Pancreas (tissue), 10 donors: ENCODE measurements around the gene LSAMP. TPM values are rescaled to one million over a fixed set of nuclear protein-coding genes. Genes with fewer than 3 reads are reported as not detected.

Source experiments
- ATAC-seq, 4 donors: fragments of 200-7000 bp; cut with Tn5 transposase; one replicate each; pipeline versions ENCODE4 v1.8.0 to v1.9.1; 2020; ENCODE audit warnings: mild to moderate bottlenecking in 4 of 4, moderate library complexity in 4 of 4
- DNase-seq, 6 donors: peaks; one replicate each; pipeline ENCODE4 v3.0.0-alpha.2; 2020
- FAIRE-seq: peaks from 2 replicates; lab custom pipeline; 2012; peaks lifted over from hg19 to GRCh38; lab: Jason Lieb, UNC
- H3K27ac ChIP-seq, 4 donors: fragments of 200-600 bp; sonication (generic); 1 replicate in 3 of 4; 2 replicates in 1 of 4; pipeline versions ENCODE4 v1.5.0 to v1.8.0; 2020
- H3K27me3 ChIP-seq, 4 donors: fragments of 200-600 bp; one replicate each; pipeline ENCODE4 v1.8.0; 2021
- H3K36me3 ChIP-seq, 3 donors: fragments of 200-600 bp; sonication (generic) in 1 of 3; one replicate each; pipeline versions ENCODE4 v1.5.0 to v1.8.0; 2020 to 2021
- H3K4me1 ChIP-seq, 3 donors: fragments of 200-600 bp; one replicate each; pipeline ENCODE4 v1.8.0; 2021
- H3K4me3 ChIP-seq, 4 donors: fragments of 200-600 bp; sonication (generic) in 2 of 4; one replicate each; pipeline versions ENCODE4 v1.5.0 to v1.8.0; 2020 to 2021
- H3K9me3 ChIP-seq, 4 donors: fragments of 200-600 bp; one replicate each; pipeline ENCODE4 v1.8.0; 2021
- CTCF ChIP-seq, 4 donors: fragments of 200-600 bp; sonication (generic) in 3 of 4; IDR thresholded peaks; one replicate each; pipeline versions ENCODE4 v1.5.0 to v1.8.0; 2021; ENCODE audit warnings: antibody characterized with exemption in 4 of 4
- WGBS, 2 donors: extraction: QIAGEN DNeasy Blood & Tissue Kit; methylation state at CpG; one replicate each; pipeline ENCODE4 v1.1.7; 2013; 5-methylcytosine and 5-hydroxymethylcytosine counted together
- intact Hi-C, 3 donors: fragments of 100-400 bp; cut with DNase I; formaldehyde crosslinking; loops; one replicate each; pipeline versions ENCODE4 v1.11.1 to v1.14.2; 2022
- polyA plus RNA-seq, 2 donors: library from polyadenylated mRNA; stranded (reverse); fragments of 200-250 nt; gene quantifications; one replicate each; pipeline ENCODE4 v1.2.3, GENCODE V29; 2013
- total RNA-seq, 6 donors: library from RNA; stranded (reverse); fragmentation: NEBNext Ultra II Directional in 4 of 6; extraction: Animal tissue kit (Norgen Biotek cat#: 25700) in 4 of 6; gene quantifications; one replicate each; pipeline versions ENCODE4 v1.2.1 to v1.2.4, GENCODE V29; 2021 to 2023
- donor health status: healthy with polysubstance abuse.
- donor health status: DM: no; HTN: no; CAD: no; lungs with moderate emphysema.
- donor health status: DM: no; HTN: no; CAD: no.
- donor health status: control.
- donor health status: control.
- donor health status: Bipolar disorder and iron deficiency.
- donor health status: DM: yes; HTN: yes; CAD: no.
- donor health status: DM: no; HTN: no; CAD: no.
- donor health status: DM: no; HTN: no; CAD: no.
- donor health status: DM: yes; HTN: yes; CAD: no.

Gene LSAMP
- total and polyA plus RNA-seq, 8 donors: 0.51 to 5.5 (median 1.5) TPM

GRCh38 chr3:115968871-115969270 is 476.4 kb downstream of the LSAMP start:
- no peak for ATAC-seq
- no peak for FAIRE-seq

GRCh38 chr3:115961380-115961779 is 483.9 kb downstream of the LSAMP start:
- Histone ChIP-seq H3K36me3 (no peaks in the 10 kb centered on the region), H3K27me3 (no peaks in the 10 kb centered on the region), H3K4me3 (no peak overlapping the region), H3K4me1 (no peaks in the 10 kb centered on the region), H3K9me3 (no peaks in the 10 kb centered on the region), H3K27ac (no peak overlapping the region)
- FAIRE-seq: no peak
- 55 to 63% methylated on average over 4 of the region's 4 CpGs for WGBS, 2 donors
- no peak for TF ChIP-seq CTCF (IDR thresholded peaks at IDR 0.05)
- no peak for DNase-seq
- intact Hi-C loops: no loop called here
- peak in 2 of 4 donors; percentile 32 to 47 for ATAC-seq

More at GRCh38 chr3:115968871-115969270, 476.4 kb downstream of the LSAMP start:
- DNase-seq: no peak
- H3K36me3 ChIP-seq: no peaks in the 10 kb centered on the region
- no peak overlapping the region for H3K4me3 ChIP-seq
- H3K9me3 ChIP-seq: no peaks in the 10 kb centered on the region
- intact Hi-C loops: no loop called here
- no peak overlapping the region for H3K27ac ChIP-seq
- H3K27me3 ChIP-seq: no peaks in the 10 kb centered on the region
- no peaks in the 10 kb centered on the region for H3K4me1 ChIP-seq
- WGBS, 2 donors: 70 to 80% methylated on average over 4 of the region's 4 CpGs
- TF ChIP-seq CTCF (IDR thresholded peaks at IDR 0.05): no peak

- intact Hi-C loops: no loop called here
- no peak for FAIRE-seq
- H3K27ac ChIP-seq: no peak overlapping the region
- H3K27me3 ChIP-seq: no peaks in the 10 kb centered on the region
- no peaks in the 10 kb centered on the region for H3K9me3 ChIP-seq
- H3K36me3 ChIP-seq: no peaks in the 10 kb centered on the region
- H3K4me3 ChIP-seq: no peak overlapping the region
- peak in 2 of 4 donors; percentile 29 to 60 for ATAC-seq
- H3K4me1 ChIP-seq: no peaks in the 10 kb centered on the region
- no peak for DNase-seq
- WGBS, 2 donors: 60% methylated on average over 5 of the region's 5 CpGs
- TF ChIP-seq CTCF (IDR thresholded peaks at IDR 0.05): no peak
Measured at GRCh38 chr3:115960799-115961198, 484.5 kb downstream of the LSAMP start.

- Histone ChIP-seq H3K27ac (no peak overlapping the region), H3K4me3 (no peak overlapping the region), H3K4me1 (no peaks in the 10 kb centered on the region), H3K27me3 (no peaks in the 10 kb centered on the region), H3K36me3 (no peaks in the 10 kb centered on the region), H3K9me3 (no peaks in the 10 kb centered on the region)
- no peak for FAIRE-seq
- intact Hi-C loops: no loop called here
- TF ChIP-seq CTCF (IDR thresholded peaks at IDR 0.05): no peak
- no peak for ATAC-seq
- WGBS, 2 donors: 71 to 79% methylated on average over 5 of the region's 5 CpGs
- DNase-seq: no peak
Measured at GRCh38 chr3:115958526-115958925, 486.8 kb downstream of the LSAMP start.

GRCh38 chr3:115947325-115947724 is 498.0 kb downstream of the LSAMP start:
- H3K4me3 ChIP-seq: no peak overlapping the region
- TF ChIP-seq CTCF (IDR thresholded peaks at IDR 0.05): no peak
- no peaks in the 10 kb centered on the region for H3K36me3 ChIP-seq
- H3K9me3 ChIP-seq: no peaks in the 10 kb centered on the region
- H3K4me1 ChIP-seq: no peaks in the 10 kb centered on the region
- H3K27ac ChIP-seq: no peak overlapping the region
- FAIRE-seq (no peak), ATAC-seq (no peak), DNase-seq (no peak)
- 54 to 57% methylated on average over 2 of the region's 2 CpGs for WGBS, 2 donors
- intact Hi-C loops: no loop called here
- H3K27me3 ChIP-seq: no peaks in the 10 kb centered on the region
